ENCODE data around the gene TANK. TPM values are rescaled to one million over a fixed set of nuclear protein-coding genes. Genes with fewer than 3 reads are reported as not detected.
"Not testable (repeated sequence)": the region's sequence is repeated elsewhere in the genome, so short reads cannot be mapped to it uniquely, and the experiment has no call there.

The TANK gene
- total and polyA plus RNA-seq, 2 experiments from 2014 or later: 27.7 to 35.4 TPM

GRCh38 chr2:161131804-161132203, 28.4 kb upstream of the TANK start:
- H3K27me3 Mint-ChIP-seq (ENCODE audit: insufficient read depth, low read depth, poor library complexity): no peaks in the 10 kb centered on the region
- no peaks in the 10 kb centered on the region for H4K20me1 ChIP-seq (replicated peaks; ENCODE audit: insufficient read depth)
- H3F3A ChIP-seq (replicated peaks; ENCODE audit: low read depth): no peaks in the 10 kb centered on the region
- peaks cover 11% of the 10 kb centered on the region for H3K4me1 ChIP-seq (ENCODE audit: insufficient read depth)
- H3K9me2 ChIP-seq (ENCODE audit: insufficient read depth): no peaks in the 10 kb centered on the region
- no peak overlapping the region for H2AFZ ChIP-seq
- peaks cover 22% of the 10 kb centered on the region for H3K4me1 Mint-ChIP-seq
- no peak overlapping the region for H3K4me3 ChIP-seq
- H3K27me3 ChIP-seq (ENCODE audit: insufficient read depth): no peaks in the 10 kb centered on the region
- TF ChIP-seq STAT1 (IDR thresholded peaks at IDR 0.05; ENCODE audit: unreplicated experiment) (no peak), ZNF114 (CRISPR knock-in tag; IDR thresholded peaks at IDR 0.05) (no peak), EZH2 (IDR thresholded peaks at IDR 0.05; ENCODE audit: low read depth, unreplicated experiment) (no peak), CREB1 (CRISPR knock-in tag; IDR thresholded peaks at IDR 0.05; ENCODE audit: low read depth) (no peak)
- H3K4me3 Mint-ChIP-seq: no peak overlapping the region
- H3K9me3 Mint-ChIP-seq: no peaks in the 10 kb centered on the region; the same call in 2 of the 3 replicates
- H3K27ac Mint-ChIP-seq: no peak overlapping the region
- no peaks in the 10 kb centered on the region; the same call in 2 of the 3 replicates for H3K36me3 Mint-ChIP-seq (ENCODE audit: low read depth)
- no peaks in the 10 kb centered on the region for H3K79me2 ChIP-seq (replicated peaks; ENCODE audit: insufficient read depth)
- DNase-seq (ENCODE audit: low spot score) (no peak), ATAC-seq (no peak)
- no peak overlapping the region for H3K27ac ChIP-seq (ENCODE audit: low read depth)
- no peak overlapping the region for H3K4me2 ChIP-seq
- no peaks in the 10 kb centered on the region for H3K36me3 ChIP-seq (ENCODE audit: insufficient read depth)

GRCh38 chr2:161132384-161132783, 27.8 kb upstream of the TANK start:
- not testable (repeated sequence) for H3K36me3 Mint-ChIP-seq (ENCODE audit: low read depth); H3K36me3 ChIP-seq (ENCODE audit: insufficient read depth); H3K27me3 ChIP-seq (ENCODE audit: insufficient read depth); H3K4me2 ChIP-seq; H4K20me1 ChIP-seq (replicated peaks; ENCODE audit: insufficient read depth); H3K9me2 ChIP-seq (ENCODE audit: insufficient read depth); H3K27ac Mint-ChIP-seq; DNase-seq (ENCODE audit: low spot score); H3K9me3 Mint-ChIP-seq; H3K27ac ChIP-seq (ENCODE audit: low read depth); H3K27me3 Mint-ChIP-seq (ENCODE audit: insufficient read depth, low read depth, poor library complexity); H3F3A ChIP-seq (replicated peaks; ENCODE audit: low read depth); ATAC-seq; H2AFZ ChIP-seq; H3K79me2 ChIP-seq (replicated peaks; ENCODE audit: insufficient read depth); H3K4me3 Mint-ChIP-seq; H3K4me3 ChIP-seq
- peaks cover 11% of the 10 kb centered on the region for H3K4me1 ChIP-seq (ENCODE audit: insufficient read depth)
- peaks cover 23% of the 10 kb centered on the region for H3K4me1 Mint-ChIP-seq

DNA sequence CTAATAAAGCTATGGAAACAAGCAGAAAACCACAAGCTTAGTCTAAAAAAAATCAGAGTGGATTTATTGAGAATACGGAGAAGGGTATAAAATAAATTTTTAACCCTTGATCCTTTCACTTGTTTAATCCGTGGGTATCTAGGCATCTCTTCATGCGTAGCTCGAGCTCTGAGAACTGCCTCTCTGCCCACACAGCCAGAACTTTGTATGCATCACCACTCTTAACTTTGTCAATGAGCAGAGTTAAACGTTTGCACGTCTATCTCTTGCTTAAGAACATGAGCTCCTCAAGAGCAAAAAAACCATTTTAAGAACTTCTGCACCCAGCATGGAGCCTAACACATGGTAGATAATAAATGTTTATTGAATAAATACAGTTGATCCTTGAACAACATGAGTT, 26.9 kb upstream of the TANK start:
- Histone ChIP-seq H4K20me1 (replicated peaks; ENCODE audit: insufficient read depth) (no peaks in the 10 kb centered on the region), H3K4me3 (no peak overlapping the region), H3K27ac (ENCODE audit: low read depth) (no peak overlapping the region), H3K4me2 (no peak overlapping the region), H3K4me1 (ENCODE audit: insufficient read depth) (peaks cover 11% of the 10 kb centered on the region), H3K36me3 (ENCODE audit: insufficient read depth) (no peaks in the 10 kb centered on the region), H3K9me2 (ENCODE audit: insufficient read depth) (no peaks in the 10 kb centered on the region), H3K79me2 (replicated peaks; ENCODE audit: insufficient read depth) (no peaks in the 10 kb centered on the region), H3K27me3 (ENCODE audit: insufficient read depth) (no peaks in the 10 kb centered on the region), H3F3A (replicated peaks; ENCODE audit: low read depth) (no peaks in the 10 kb centered on the region), H2AFZ (no peak overlapping the region)
- H3K9me3 Mint-ChIP-seq: no peaks in the 10 kb centered on the region; the same call in 2 of the 3 replicates
- no peaks in the 10 kb centered on the region for H3K27me3 Mint-ChIP-seq (ENCODE audit: insufficient read depth, low read depth, poor library complexity)
- no peak overlapping the region for H3K27ac Mint-ChIP-seq
- no peak for TF ChIP-seq ZNF114 (CRISPR knock-in tag; IDR thresholded peaks at IDR 0.05)
- TF ChIP-seq STAT1 (IDR thresholded peaks at IDR 0.05; ENCODE audit: unreplicated experiment): no peak
- TF ChIP-seq, protein P1, sequence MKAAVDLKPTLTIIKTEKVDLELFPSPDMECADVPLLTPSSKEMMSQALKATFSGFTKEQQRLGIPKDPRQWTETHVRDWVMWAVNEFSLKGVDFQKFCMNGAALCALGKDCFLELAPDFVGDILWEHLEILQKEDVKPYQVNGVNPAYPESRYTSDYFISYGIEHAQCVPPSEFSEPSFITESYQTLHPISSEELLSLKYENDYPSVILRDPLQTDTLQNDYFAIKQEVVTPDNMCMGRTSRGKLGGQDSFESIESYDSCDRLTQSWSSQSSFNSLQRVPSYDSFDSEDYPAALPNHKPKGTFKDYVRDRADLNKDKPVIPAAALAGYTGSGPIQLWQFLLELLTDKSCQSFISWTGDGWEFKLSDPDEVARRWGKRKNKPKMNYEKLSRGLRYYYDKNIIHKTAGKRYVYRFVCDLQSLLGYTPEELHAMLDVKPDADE (IDR thresholded peaks at IDR 0.05): no peak
- no peak for TF ChIP-seq EZH2phosphoT487 (IDR thresholded peaks at IDR 0.05; ENCODE audit: unreplicated experiment)
- no peak for TF ChIP-seq CREB1 (CRISPR knock-in tag; IDR thresholded peaks at IDR 0.05; ENCODE audit: low read depth)
- TF ChIP-seq EZH2 (IDR thresholded peaks at IDR 0.05; ENCODE audit: low read depth, unreplicated experiment): no peak
- TF ChIP-seq JUNB (IDR thresholded peaks at IDR 0.05; ENCODE audit: unreplicated experiment): no peak
- no peak for DNase-seq (ENCODE audit: low spot score)
- no peak for ATAC-seq
- H3K36me3 Mint-ChIP-seq (ENCODE audit: low read depth): no peaks in the 10 kb centered on the region; the same call in 2 of the 3 replicates
- peaks cover 23% of the 10 kb centered on the region for H3K4me1 Mint-ChIP-seq
- H3K4me3 Mint-ChIP-seq: no peak overlapping the region
